HG03571 (cell line): ENCODE results near the gene RGL1.

Experiments used
- ATAC-seq: cut with Tn5 transposase; IDR thresholded peaks from one replicate; pipeline ENCODE4 v1.9.1; 2021; ENCODE audit not compliant: unreplicated experiment

RGL1 gene

DNA sequence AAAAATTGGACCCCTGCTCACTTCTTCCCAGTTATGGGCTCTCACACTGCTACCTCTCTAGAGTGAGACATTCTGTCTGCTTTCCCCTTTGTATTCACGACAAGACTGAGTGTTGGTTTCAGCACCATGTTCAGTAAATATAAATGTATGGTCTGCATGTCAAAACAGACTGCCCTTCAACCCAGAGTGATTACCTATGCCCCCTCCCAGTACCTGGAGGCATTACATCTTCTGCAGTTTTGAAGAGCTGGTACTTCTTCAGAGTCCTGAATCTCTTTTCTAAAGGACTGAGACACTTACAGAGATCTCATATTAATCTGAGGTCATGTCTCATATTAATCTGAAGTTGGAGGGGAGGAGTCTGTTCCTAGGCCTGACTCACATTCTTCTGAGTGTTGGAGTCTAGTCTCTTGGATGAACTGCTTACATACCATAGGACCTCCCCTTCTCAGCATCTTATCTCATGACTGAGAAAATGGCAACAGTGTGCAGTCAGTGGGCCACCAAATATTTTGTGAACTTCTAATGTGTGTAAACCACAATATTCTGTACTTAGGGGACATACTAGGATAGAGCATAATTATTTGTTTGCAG, 80.3 kb downstream of the RGL1 start:
- no peak for ATAC-seq

DNA sequence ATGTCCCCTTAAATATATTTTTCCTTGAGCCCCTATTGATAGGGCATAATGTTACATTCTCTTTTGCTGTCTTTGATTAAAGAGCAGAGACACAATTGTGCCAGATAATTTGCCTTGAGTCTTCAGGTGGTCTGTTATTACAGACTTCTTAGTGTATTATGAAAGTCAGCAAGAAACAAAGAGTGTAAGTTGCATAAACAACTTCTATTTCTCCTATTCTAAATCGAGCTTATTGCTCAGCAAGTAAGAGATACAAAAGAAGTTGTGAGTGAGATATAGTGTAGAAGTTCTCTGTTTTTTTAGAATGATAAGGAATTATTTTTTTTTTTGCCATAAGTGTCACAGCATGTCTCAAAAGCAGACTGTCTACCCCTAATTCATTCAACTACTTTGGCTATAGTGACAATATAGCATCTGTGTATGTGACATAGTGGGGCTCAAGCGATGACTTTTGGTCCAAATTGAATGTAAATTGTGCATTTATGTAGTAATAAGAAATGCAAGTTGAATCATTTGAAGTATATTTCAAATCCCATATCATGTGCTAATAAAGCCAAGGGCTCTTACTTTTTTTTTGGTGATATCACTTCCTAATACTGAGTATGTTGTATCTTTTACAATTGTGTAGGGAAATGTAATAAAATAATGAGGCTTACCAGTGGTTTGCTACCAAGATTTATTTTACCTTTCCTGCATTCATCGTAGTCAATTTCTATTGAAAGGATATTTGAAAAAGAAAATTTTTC, 81.3 kb downstream of the RGL1 start:
- no peak for ATAC-seq

DNA sequence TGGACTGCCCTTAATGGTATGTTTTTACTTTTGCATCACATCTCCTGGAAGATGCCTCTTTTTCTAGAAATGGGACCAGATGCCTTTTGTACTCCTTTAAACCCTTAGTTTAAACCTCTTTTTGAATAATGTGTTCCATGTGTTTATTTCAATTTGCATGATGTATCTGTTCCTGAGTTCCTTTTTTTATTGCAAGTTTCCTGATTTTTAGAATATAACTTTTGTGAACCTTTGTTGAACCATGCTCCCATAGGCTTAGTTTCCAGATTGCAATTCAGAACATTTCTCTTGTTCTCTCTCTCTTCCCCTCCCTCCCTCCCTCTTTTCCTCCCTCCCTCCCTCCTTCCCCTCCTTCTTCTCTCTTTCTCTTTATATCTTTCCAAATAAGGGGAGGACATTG, 81.9 kb downstream of the RGL1 start:
- no peak for ATAC-seq

DNA sequence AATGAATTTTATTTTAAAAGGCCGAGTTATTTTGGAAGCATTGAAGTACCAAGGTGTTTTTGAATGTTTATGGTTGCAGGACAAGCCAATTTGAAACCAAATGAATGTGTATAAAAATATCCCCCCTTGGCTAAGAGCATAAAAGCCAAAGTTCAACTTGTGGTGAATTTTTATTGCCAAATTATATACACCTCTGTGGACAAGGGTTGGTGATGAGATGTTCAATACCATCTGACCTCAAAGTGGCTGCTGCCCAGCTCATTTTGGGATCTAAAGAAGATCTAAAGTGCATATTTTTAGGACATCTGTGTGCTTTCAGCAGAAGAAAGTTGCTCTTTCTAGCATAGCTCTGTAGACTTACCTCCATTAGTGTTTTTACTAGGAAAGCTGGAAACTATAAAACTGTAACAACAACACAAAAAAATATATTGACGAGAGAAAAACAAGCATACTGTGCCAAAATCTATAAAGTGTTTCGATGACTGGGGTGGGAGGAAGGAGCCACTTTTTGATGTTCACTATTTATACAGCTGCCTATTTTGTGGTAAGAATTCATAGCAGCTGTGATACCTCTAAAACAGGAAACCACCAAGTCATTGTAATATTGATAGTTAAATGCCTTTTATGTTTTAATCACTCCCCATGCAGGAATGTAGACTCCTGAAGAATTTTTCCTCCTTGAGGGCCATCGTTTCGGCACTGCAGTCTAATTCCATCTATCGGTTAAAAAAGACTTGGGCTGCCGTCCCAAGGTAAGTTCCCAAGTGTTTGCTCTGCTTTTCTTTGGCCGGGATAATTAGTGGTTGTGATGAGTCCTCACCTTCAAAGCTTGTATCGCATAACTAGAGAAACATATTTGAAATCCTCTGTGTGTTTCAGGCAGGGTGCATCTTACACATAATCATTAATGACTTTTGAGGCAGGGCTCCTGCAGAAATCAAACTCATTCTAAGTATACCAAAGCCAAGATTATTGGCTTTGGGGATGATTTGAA, 83.2 kb downstream of the RGL1 start:
- ATAC-seq = no peak

DNA sequence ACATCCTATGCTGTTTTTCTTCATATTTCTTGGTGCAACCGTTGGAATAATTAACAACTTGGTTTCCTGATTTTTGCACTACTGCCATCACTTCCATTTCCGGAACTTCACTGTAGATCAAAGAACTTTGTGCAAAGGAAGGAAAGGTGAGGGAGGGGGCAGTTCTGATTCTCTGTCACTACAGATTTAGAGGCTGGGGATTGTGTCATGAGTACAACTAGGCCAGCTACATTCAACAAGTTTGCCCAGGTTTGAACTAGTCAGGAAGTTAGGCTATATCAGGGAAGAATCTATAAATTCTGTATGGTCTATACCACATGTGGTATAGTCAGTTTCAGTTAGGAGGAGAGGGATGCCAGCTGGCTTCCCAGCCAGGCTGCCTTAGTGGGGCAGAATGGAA, 84.2 kb downstream of the RGL1 start:
- ATAC-seq = no peak

DNA sequence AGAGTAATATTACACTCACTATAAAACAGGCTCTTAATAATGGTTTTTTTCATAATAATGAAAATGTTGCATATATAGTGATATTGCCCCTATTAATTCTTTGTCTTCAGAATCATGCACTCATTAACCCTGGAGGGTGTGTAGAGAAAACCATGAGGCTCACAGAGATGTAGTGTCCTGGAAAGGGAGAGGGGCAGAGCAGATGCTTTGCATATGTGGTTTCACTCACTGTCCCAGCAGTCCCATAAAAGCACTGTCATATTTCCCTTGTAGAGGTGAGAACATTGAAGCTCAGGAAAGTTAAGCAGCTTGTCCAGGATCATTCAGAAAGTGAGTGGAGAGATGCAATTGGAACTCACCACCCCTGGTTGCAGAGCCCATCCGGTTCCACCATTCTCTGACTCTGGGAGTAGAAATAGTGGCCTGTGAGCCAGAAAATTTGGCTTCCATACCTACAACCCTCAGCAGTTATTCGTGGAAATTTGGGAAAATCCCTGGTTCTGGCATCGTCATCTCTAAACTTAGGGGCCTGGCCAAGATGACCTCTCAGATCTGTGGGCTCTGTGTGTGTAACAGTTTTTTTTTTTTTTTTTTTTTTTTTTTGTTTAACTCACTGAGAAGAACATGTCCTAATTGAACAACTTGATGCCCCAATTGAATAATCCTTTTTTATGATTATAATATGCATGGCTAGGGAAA, 86.4 kb downstream of the RGL1 start:
- ATAC-seq = peak; percentile 63

DNA sequence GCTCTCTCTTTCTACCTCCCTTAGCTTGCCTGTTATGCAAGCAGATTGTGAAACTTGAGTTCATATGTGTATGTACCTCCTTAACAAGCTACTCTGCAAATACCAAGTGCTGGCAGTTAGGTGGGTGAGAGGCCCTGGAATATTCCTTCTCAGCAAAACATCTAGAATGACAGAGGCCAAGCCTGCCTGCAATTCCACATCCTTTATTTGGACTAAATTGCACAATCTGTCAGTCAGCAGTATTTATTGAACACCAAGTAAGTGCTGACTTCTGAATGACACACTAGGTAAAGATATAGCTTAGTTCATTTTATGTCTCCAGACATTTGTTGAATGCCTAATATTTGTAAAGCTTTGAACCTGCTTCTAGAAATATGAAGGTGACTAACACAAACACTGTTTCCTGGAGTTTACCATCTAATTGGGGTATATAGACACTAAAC, 87.5 kb downstream of the RGL1 start:
- ATAC-seq = no peak

DNA sequence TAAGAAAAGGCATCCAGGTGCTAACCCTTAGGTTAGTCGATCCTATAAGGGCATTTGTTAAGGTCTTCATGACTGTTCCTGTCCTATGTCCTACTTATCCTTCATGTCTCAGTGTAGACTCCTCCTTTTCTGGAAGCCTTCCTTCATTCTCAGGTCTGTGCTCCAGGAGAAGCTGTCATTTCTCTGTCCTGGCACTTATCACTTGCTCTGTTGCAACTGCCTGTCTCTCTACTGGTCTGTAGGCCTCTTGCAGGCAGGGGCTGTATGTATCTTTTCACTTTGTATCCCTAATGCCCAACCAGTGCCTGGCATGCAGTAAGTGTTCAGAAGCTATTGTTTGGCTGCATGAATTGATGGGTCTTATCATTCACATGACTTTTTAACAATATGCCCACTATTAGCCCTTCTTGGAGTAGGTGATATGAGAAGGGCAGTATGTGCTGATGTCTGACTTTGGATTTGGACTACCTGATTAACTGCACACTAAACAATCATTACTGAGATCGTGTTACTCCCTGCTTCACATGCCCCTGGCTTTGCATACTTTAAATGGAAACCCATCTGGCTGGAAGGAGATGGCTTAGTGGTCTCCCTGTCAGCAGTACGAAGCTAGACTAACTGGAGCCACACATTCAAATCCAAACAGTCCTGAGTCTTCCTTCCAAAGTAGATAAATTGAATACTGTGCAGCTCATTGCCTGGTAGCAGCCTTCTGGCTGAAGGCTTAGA, 88.8 kb downstream of the RGL1 start:
- no peak for ATAC-seq

DNA sequence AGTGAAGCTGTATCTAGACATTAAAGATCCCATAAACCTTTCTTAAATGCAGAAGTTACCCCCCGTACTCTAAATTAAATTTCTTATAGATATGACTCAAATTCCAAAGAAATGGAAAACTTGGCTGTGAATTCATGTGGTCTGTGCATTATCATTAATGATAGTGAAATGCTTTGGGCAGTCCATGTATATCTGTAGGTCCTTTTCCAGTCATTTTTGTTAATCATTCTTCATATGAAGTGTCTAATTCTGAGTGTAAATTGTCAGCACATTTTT, 89.3 kb downstream of the RGL1 start:
- no peak for ATAC-seq

DNA sequence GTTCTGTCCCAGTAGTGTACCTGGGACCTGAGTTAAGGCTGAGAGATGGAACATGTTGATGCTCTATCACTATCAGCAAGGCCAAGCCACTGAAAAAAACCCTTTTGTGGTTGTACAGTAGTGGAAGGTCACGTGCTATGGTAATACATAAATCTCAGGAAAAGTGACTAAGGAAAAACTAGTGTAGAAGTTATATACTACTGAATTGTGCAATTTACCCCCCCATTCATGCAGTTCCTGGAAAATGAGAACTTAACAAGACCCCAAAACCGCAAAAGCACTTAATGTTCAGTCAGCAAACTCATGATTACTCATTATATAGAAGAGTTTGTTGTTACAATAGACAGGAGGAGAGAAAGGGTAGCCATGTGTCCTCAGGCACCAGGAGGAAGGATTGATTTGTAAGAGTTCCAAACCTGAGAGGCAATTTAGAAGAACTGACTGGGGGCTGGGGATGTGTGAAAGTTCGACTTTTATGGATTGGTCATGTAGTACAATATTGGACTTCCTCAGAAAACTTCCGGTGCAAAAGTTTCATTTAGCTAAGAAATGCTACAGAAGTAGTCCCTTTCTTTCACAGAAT, 91.6 kb downstream of the RGL1 start:
- no peak for ATAC-seq

DNA sequence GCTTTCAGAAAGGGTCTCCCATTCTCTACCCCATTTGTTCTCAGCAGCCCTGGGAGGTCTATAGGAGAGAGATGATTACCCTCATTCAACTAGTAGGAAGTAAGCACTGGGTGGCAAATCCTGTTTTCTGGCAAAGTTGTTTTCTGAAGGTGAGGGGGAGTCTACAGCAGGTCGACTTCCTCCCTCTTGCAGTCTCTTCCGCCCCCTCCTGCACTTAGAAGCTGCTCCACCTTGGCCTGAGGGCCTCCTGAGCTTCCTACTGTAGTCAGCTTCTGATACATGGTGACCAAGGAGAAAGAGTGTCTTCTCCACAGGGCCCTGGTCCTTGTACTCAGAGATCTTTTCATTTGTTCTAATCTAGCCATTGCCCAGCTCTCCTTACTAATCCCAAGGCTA, 93.1 kb downstream of the RGL1 start:
- ATAC-seq = peak; percentile 29

DNA sequence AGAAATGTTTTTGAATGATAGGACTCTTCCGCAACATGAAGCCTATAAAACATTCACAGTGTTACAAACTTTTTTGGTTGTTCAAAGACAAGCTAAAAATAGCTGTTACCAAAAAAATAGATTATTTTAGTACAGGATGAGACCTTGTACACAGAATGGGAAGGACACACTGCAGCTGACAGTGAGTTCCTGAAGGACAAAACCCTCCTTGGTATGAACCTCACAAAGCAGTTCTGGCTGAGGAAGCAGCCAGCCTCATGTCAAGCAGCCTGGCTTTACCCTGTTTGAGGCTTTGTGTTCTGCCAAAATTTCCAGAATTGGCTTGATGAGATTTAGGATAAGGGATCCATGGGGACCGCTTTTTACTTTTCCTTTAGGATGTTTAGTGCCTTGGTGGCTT, 93.7 kb downstream of the RGL1 start:
- no peak for ATAC-seq

DNA sequence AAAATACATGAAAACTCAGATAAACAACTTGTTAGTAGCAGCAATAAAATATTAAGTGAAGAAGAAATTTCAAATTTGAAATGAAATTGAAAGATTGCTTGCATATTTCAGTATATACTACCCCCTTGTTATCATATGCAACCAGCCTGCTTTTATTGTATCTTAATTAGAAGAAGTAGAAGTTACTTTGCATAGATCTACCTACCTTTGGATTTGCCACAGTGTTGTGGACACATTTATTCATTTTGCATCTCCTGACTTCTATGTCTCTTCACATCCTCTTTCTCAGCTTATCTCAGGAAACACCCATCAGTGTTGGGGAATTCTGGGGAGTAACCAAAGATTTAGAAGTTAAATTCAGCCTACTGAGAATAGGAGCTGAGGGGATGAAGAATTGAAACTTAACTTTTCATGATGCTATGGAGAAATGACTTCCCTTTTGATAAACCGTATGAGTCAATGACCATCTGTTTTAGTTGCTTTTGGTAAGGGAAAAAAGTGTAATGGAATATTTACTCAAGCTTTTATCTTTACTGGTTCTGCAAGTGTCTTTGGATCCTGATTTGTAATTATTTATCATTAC, 96.9 kb downstream of the RGL1 start:
- no peak for ATAC-seq

DNA sequence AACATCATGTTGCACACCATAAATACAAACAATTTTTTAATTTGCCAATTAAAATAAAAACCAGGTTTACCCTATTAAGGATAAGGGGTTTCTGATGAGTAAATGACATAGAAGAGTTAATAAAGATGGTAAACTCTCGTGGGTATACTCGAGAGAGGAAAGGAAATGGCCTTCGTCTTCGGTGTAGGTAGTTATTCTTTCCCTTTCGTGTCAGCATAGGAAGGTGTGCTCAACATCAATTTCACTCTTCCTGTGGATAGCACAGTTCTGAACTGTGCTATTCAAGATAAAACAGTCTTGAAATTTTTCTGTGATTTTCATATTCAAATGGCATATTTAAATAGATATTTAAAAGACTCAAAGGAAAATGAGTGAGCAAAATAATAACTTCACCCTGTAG, 98.2 kb downstream of the RGL1 start:
- ATAC-seq = no peak

DNA sequence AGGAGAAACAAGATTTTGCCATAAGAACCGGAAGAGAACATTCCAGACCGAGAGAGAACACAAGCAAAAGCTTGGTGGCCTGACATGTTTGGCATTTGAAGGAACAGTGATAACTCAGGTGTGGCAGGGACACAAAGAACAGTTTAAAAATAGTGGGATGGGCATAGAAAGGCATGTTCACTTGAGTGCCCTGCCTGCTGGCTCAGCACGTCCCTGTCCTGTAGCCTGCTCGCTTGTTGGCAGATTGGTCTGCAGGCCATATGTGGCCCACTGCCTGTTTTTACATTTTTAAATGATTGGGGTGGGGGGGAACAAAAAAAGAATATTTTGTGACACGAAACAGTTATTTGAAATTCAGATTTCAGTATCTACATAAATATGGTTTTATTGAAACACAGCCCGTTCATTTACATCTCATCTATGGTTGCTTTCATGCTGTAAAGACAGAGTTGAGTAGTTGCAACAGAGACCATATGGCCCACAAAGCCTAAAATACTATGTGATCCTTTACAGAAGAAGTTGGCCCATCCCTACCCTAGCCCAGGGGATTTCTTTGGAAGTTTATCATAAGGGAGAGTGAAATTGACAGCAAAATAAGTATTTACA, 100.7 kb downstream of the RGL1 start:
- ATAC-seq = no peak

DNA sequence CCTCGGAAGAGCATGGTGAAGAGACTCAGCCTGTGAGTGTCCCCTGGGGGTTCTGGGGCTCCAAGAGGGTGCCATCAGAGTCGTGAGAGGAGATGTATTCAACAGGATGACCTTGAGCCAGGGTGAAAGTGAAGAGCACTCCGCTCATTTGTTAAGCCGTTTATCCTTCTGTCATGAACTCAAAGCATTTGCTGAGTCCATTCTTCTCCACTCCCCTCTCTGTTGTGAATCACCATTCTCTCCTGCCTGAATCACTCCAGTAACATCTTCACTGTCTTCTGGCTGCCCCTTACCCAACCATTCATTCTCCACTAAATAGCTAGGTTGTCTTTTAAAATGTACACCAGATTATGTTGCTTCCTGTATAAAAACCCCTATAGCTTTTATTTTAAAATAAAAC, 102.2 kb downstream of the RGL1 start:
- ATAC-seq = no peak

DNA sequence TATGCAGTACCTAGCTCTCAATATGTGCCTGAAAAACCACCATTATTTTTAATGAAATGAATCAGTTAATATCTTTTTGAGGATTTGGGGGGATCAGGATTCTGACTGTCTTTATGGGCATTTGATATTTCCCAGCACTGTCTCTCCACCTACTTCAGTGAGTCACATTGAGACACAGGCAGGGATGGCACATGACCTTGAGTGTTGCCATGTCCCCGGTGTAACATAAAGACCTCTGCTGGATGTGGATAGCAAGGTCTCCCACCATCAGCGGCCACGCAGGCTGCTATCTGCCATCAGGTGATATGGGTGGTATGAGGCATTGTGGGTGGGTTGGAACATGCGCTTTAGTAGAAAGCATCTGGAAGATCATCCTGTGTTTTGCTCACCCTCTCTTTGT, 103.2 kb downstream of the RGL1 start:
- no peak for ATAC-seq

DNA sequence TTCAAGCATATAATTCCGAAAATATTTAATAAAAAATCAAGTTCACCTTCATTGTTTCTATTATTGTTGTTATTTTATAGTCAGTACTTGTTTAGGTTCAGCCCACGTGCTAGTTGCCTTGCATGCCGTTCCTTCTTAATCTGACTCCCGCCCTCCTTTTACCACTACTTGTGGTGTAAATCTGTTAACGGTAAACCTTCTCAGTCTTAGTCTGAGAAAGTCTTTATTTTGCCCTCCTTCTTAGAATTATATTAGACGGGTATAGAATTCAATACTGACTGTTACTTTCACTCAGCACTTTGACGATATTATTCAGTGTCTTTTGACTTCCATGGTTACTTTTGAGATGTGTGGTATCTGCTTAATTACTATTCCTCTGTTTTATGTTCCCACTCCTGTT, 104.8 kb downstream of the RGL1 start:
- no peak for ATAC-seq

DNA sequence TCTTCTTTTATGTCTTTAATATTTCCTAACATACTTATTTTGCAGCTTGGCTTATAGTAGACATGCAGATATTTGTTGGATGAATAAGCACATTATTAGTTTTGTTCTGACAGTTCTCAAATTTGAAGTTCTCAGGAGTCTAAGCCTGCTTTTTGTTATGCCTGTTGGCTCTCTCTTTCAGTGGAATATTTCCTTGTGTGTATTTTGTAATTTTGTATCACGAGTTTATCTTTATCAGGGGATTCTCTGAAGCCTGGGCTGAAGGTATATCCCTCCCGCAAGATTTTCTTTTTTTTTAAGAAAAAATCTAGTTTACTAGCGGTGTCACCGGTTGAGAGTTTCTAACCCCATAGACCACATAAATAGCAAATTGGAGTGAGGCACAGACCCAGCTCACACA, 105.9 kb downstream of the RGL1 start:
- no peak for ATAC-seq

DNA sequence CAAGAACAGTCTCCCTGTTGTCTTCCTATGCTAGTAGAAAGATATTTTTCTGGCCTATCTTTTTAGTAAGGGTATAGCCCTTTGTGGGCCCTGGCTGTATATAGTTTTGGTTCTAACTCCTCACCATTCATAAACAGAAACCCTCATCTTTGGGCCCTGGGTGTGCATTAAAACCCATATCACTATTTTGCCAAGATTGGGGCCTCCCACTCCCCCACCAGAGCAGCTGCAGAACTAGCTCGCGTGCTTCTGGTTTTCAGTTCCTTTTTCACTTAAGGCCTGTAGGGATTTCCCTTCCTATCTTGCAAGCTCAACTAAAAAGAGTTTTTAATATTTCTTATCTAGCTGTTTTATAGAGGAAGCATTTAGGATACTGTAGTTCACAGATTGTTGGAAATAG, 106.4 kb downstream of the RGL1 start:
- ATAC-seq = peak; percentile 66
